PC-3 (cell line): ENCODE results near the gene SLC48A1. TPM values are rescaled to one million over a fixed set of nuclear protein-coding genes. Genes with fewer than 3 reads are reported as not detected.

Experiments used
- ATAC-seq: fragments of 200-7000 bp; cut with Tn5 transposase; 2 replicates; pipeline ENCODE4 v1.9.1; 2020; ENCODE audit warnings: mild to moderate bottlenecking, moderate library complexity
- BruUV-seq: library from RNA; stranded (reverse); fragments of 400-500 nt; replicated peaks from 2 replicates; lab custom pipeline; 2021; lab: Mats Ljungman, UMichigan
- CTCF ChIA-PET: fragments of 300-600 bp; sonication (Branson Sonifier 250); formaldehyde crosslinking; loops from one replicate; lab custom pipeline; 2022; ENCODE audit warnings: antibody characterized with exemption; lab: Charles Lee
- POLR2A ChIA-PET: fragments of 300-600 bp; sonication (Branson Sonifier 250); formaldehyde crosslinking; loops from one replicate; lab custom pipeline; 2022; ENCODE audit warnings: antibody characterized with exemption; ENCODE audit not compliant: unreplicated experiment; lab: Charles Lee
- DNase-seq: peaks from one replicate; pipeline ENCODE4 v3.0.0-alpha.2; 2015
- H2AFZ ChIP-seq: fragments of 300-600 bp; sonication (generic); 2 replicates; pipeline ENCODE4 v1.6.0; 2016; ENCODE audit warnings: antibody characterized with exemption, low read length
- H3F3A ChIP-seq: fragments of 300-600 bp; sonication (generic); one replicate; pipeline ENCODE4 v1.6.0; 2017; ENCODE audit warnings: antibody characterized with exemption, low read length, control low read depth, mild to moderate bottlenecking; ENCODE audit not compliant: unreplicated experiment
- H3K27ac ChIP-seq: fragments of 300-600 bp; sonication (generic); 2 replicates; pipeline ENCODE4 v1.5.1; 2016; ENCODE audit warnings: mild to moderate bottlenecking, low read length
- H3K27me3 ChIP-seq: fragments of 300-600 bp; sonication (generic); 2 replicates; pipeline ENCODE4 v1.6.1; 2016; ENCODE audit warnings: low read length, mixed read lengths
- H3K36me3 ChIP-seq: fragments of 300-600 bp; sonication (generic); 2 replicates; pipeline ENCODE4 v1.6.1; 2016; ENCODE audit warnings: low read depth, mixed run types, low read length, mixed read lengths
- H3K4me1 ChIP-seq: fragments of 300-600 bp; sonication (generic); 2 replicates; pipeline ENCODE4 v1.5.1; 2016; ENCODE audit warnings: low read length; ENCODE audit not compliant: insufficient read depth
- H3K4me2 ChIP-seq: fragments of 300-600 bp; sonication (generic); 2 replicates; pipeline ENCODE4 v1.6.0; 2016; ENCODE audit warnings: low read length
- H3K4me3 ChIP-seq: fragments of 300-600 bp; sonication (generic); 2 replicates; pipeline ENCODE4 v1.5.1; 2016; ENCODE audit warnings: mild to moderate bottlenecking, low read length, mixed read lengths
- H3K79me2 ChIP-seq: fragments of 300-600 bp; sonication (generic); 2 replicates; pipeline ENCODE4 v1.6.1; 2017; ENCODE audit warnings: low read length, mixed read lengths
- H3K9ac ChIP-seq: fragments of 300-600 bp; sonication (generic); 2 replicates; pipeline ENCODE4 v1.6.0; 2016; ENCODE audit warnings: mild to moderate bottlenecking, low read length
- H3K9me2 ChIP-seq: fragments of 300-600 bp; sonication (generic); replicated peaks from 2 replicates; pipeline ENCODE4 v1.6.1; 2016; ENCODE audit warnings: mixed run types, low read length, mixed read lengths
- H3K9me3 ChIP-seq: fragments of 300-600 bp; sonication (generic); 2 replicates; pipeline ENCODE4 v1.6.1; 2016; ENCODE audit warnings: low read length, mixed read lengths
- H4K20me1 ChIP-seq: fragments of 300-600 bp; sonication (generic); 2 replicates; pipeline ENCODE4 v1.6.1; 2016; ENCODE audit warnings: low read length, mixed read lengths
- EZH2 ChIP-seq: fragments of 300-600 bp; sonication (generic); IDR thresholded peaks from one replicate; pipeline ENCODE4 v1.6.1; 2017; ENCODE audit warnings: antibody characterized with exemption, mild to moderate bottlenecking, low read length; ENCODE audit not compliant: unreplicated experiment
- EZH2phosphoT487 ChIP-seq: fragments of 300-600 bp; sonication (generic); IDR thresholded peaks from 2 replicates; pipeline ENCODE4 v1.6.1; 2018; ENCODE audit warnings: mild to moderate bottlenecking, antibody characterized with exemption, low read length, borderline replicate concordance
- intact Hi-C: fragments of 100-400 bp; cut with micrococcal nuclease; formaldehyde crosslinking; loops from 2 replicates; pipeline ENCODE4 v1.9.0; 2023
- total RNA-seq: library from RNA; depleted of rRNA; stranded (reverse); fragments of >200 nt; gene quantifications from 2 replicates; pipeline ENCODE4 v1.2.3, GENCODE V29; 2014
- TF ChIP-seq, protein P1 (sequence below): fragments of 300-600 bp; sonication (generic); conservative IDR thresholded peaks from 2 replicates; pipeline ENCODE4 v1.5.1; 2017; ENCODE audit warnings: antibody characterized with exemption, low read depth, mild to moderate bottlenecking, low read length

Gene SLC48A1
- total RNA-seq, 1 experiment from 2014 or later, result 21.4 TPM

DNA sequence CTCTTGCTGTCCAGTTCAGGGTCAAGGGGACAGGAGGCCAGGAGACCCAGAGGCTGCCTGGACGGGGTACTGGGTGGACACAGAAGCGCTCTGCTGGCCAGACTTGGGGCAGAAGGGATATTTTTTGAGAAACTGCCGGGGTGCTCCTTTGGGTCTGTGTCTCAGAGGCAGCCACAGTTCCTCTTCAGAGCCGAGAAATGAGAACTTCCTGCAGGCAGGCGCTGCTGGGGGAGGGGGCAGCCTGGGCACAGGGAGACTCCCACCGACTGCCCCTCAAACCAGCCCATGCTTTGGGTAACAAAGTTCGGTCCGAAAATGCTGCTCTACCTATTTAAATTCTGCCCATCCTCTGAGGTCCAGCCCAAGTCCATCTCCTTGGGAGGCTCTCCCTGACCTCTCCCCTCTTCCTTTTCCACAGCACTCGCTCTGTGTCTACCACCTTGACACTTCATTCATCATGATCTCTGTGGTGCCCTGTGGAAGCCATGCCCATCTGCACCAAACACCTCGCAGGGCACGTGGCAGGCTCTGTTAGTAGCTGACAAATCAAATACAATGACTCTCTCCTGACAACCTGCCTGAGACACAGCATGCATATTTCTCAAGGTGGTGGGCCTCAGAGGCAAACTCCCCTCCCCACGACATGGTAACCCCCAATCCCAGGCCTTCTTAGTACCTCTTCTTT, 30.3 kb downstream of the SLC48A1 start:
- peaks cover 12% of the 10 kb centered on the region; the same call in 1 of the 2 replicates for H4K20me1 ChIP-seq
- H3K27me3 ChIP-seq, result no peaks in the 10 kb centered on the region
- no peaks in the 10 kb centered on the region for H3F3A ChIP-seq
- BruUV-seq, result no TSS peak
- H3K4me2 ChIP-seq, result no peak overlapping the region
- H3K9ac ChIP-seq, result no peak overlapping the region
- ChIA-PET CTCF (no interaction called here), POLR2A (no interaction called here)
- no peak overlapping the region for H3K4me3 ChIP-seq
- no peaks in the 10 kb centered on the region for H3K9me2 ChIP-seq
- H3K9me3 ChIP-seq, result no peaks in the 10 kb centered on the region
- H3K36me3 ChIP-seq, result peaks cover 9% of the 10 kb centered on the region; the same call in 1 of the 2 replicates
- no peak for ATAC-seq
- peaks cover 87% of the 10 kb centered on the region for H3K79me2 ChIP-seq
- no peak overlapping the region for H2AFZ ChIP-seq
- H3K4me1 ChIP-seq, result no peaks in the 10 kb centered on the region
- intact Hi-C loops, result no loop called here
- H3K27ac ChIP-seq, result no peak overlapping the region
- TF ChIP-seq EZH2phosphoT487 (no peak), EZH2 (no peak)
- TF ChIP-seq, protein P1, sequence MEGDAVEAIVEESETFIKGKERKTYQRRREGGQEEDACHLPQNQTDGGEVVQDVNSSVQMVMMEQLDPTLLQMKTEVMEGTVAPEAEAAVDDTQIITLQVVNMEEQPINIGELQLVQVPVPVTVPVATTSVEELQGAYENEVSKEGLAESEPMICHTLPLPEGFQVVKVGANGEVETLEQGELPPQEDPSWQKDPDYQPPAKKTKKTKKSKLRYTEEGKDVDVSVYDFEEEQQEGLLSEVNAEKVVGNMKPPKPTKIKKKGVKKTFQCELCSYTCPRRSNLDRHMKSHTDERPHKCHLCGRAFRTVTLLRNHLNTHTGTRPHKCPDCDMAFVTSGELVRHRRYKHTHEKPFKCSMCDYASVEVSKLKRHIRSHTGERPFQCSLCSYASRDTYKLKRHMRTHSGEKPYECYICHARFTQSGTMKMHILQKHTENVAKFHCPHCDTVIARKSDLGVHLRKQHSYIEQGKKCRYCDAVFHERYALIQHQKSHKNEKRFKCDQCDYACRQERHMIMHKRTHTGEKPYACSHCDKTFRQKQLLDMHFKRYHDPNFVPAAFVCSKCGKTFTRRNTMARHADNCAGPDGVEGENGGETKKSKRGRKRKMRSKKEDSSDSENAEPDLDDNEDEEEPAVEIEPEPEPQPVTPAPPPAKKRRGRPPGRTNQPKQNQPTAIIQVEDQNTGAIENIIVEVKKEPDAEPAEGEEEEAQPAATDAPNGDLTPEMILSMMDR, result no peak
- DNase-seq, result no peak

DNA sequence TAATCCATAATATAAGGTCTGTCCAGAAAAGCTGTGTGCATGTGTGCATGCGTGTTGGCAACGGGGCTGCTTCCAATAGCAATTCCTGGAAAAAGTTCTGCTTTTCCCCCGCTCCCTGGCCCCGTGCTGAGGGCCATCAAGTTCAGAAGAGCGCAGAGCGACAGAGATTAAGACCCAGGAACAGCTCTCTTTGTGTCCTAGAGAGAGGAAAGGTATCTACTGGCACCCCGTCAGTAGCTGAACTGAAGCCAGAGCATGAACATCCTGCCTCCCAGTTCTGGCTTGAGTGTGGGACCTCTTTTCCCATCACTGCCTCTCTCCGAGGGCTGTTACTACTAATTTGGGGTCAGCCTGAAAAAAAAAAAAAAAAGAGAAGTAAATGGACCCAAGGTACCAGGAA, 31.1 kb downstream of the SLC48A1 start:
- intact Hi-C loops, result no loop called here
- TF ChIP-seq EZH2phosphoT487 (no peak), EZH2 (no peak)
- TF ChIP-seq, protein P1, result no peak

DNA sequence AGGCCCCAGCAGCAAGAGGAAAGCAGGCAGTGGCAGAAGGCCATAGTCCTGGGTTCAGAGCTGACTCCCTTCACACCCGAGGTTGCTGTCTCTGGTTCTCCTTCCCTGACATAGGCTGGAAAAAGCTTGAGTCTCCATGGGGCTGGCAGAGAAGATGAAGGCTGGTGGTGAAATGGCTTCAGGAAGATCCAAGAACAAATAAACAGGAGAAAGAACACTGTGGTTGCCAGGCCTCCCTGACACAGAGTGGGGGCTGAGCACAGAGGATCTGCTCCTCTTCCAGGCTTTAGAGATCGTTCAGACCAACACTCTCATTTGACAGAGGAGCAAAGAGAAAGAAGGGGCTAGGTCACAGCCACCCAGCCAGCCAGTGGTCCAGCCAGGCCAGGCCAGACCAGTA, 32.4 kb downstream of the SLC48A1 start:
- Histone ChIP-seq H3K36me3 (peaks cover 9% of the 10 kb centered on the region; the same call in 1 of the 2 replicates), H3K4me2 (no peak overlapping the region), H3K9ac (no peak overlapping the region), H3K9me3 (no peaks in the 10 kb centered on the region), H3K27me3 (no peaks in the 10 kb centered on the region), H2AFZ (no peak overlapping the region), H3K4me1 (no peaks in the 10 kb centered on the region), H3F3A (no peaks in the 10 kb centered on the region), H3K9me2 (no peaks in the 10 kb centered on the region), H4K20me1 (peaks cover 17% of the 10 kb centered on the region; the same call in 1 of the 2 replicates), H3K79me2 (peaks cover 98% of the 10 kb centered on the region), H3K27ac (no peak overlapping the region), H3K4me3 (no peak overlapping the region)
- TF ChIP-seq EZH2, result no peak
- no peak for TF ChIP-seq EZH2phosphoT487
- TF ChIP-seq, protein P1, result no peak
- ChIA-PET POLR2A (no interaction called here), CTCF (no interaction called here)
- ATAC-seq, result no peak
- intact Hi-C loops, result no loop called here
- DNase-seq, result no peak
- no TSS peak for BruUV-seq

More for the DNA sequence above, 31.1 kb downstream of the SLC48A1 start:
- ChIA-PET POLR2A (no interaction called here), CTCF (no interaction called here)
- no peak for DNase-seq
- H3K27me3 ChIP-seq, result no peaks in the 10 kb centered on the region
- H3K79me2 ChIP-seq, result peaks cover 95% of the 10 kb centered on the region
- H3K9me3 ChIP-seq, result no peaks in the 10 kb centered on the region
- H2AFZ ChIP-seq, result no peak overlapping the region
- BruUV-seq, result no TSS peak
- no peak overlapping the region for H3K4me3 ChIP-seq
- peaks cover 9% of the 10 kb centered on the region; the same call in 1 of the 2 replicates for H3K36me3 ChIP-seq
- peaks cover 17% of the 10 kb centered on the region; the same call in 1 of the 2 replicates for H4K20me1 ChIP-seq
- no peak overlapping the region for H3K9ac ChIP-seq
- ATAC-seq, result no peak
- H3K4me1 ChIP-seq, result no peaks in the 10 kb centered on the region
- H3K9me2 ChIP-seq, result no peaks in the 10 kb centered on the region
- H3F3A ChIP-seq, result no peaks in the 10 kb centered on the region
- no peak overlapping the region for H3K4me2 ChIP-seq
- no peak overlapping the region for H3K27ac ChIP-seq
